Activated naive CD8-positive, alpha-beta T cell treated with anti-CD3 and anti-CD28 coated beads, Interleukin-2, amount 50 U/mL, for 16 hours (primary cell): ENCODE results near the gene KIF11.
"Not testable (repeated sequence)": the region's sequence is repeated elsewhere in the genome, so short reads cannot be mapped to it uniquely, and the experiment has no call there.

Experiments used
- DNase-seq: peaks from one replicate; pipeline ENCODE4 v3.0.0-alpha.2; 2020; ENCODE audit warnings: low read depth, low spot score

The KIF11 gene

DNA sequence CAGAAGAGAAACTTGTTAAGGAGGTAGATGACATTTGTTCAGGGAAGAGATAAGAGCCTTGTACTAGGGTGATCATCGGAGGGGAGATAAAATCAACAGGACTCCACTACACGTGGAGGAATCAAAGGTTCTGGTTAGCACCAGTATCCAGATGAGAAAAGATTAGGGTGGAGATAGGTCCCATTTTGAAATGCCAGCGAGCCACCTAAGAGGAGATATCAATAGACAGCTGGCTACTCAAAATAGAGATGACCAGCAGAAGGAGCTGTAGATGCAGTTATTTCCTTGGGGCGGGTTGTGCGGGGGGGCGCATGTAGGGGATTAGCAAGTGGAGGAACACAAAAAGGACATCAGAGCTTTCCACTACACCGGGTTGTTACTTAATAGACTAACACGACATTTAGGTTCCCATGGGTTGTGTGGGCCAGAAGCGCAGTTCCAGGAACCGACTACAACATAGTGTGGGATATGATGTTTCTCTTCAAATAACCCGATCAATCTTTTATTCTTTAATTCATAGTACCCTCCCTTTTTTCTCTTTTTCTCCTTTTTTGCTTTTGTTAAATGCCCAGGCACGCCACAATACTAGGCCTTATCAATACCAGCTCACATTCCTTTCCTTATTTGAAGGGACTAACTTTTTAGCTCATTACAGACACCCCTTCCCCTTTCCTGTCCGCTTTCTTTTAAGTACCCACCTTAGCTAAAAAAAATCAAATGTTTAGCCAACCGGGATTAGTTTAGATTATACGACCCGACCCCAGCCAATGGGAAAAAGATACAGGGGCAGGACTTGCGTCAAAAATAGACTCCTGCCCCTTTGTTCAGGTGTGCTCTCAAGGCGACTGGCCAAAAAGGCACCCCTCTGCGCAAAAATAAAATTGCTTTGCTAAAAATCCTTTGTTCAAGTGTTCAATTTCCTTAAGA lies 2.0 kb upstream of the KIF11 start:
- no peak for DNase-seq

DNA sequence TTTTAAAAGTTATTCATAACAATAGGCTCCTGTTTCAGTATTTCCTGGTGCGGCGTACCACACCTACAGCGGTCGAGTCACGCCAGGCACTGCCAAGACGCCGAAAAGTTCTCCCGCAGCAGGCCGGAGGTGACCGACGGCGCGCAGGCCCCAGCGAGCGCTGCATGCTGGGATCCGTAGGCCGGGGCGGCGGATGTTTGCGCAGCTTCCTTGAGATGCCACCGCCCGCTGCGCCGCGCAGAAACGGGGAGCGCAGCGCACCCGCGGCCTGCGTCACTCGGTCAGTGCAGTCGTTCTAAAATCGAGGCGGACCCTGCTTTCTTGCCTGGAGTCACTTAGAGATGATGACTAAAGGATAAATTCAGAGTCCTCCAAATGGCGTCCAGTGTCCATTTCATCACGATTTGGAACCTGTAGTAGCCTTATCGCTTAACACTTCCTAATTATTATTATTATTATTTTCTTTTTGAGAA lies 1.3 kb upstream of the KIF11 start:
- DNase-seq = peak; percentile 61

DNA sequence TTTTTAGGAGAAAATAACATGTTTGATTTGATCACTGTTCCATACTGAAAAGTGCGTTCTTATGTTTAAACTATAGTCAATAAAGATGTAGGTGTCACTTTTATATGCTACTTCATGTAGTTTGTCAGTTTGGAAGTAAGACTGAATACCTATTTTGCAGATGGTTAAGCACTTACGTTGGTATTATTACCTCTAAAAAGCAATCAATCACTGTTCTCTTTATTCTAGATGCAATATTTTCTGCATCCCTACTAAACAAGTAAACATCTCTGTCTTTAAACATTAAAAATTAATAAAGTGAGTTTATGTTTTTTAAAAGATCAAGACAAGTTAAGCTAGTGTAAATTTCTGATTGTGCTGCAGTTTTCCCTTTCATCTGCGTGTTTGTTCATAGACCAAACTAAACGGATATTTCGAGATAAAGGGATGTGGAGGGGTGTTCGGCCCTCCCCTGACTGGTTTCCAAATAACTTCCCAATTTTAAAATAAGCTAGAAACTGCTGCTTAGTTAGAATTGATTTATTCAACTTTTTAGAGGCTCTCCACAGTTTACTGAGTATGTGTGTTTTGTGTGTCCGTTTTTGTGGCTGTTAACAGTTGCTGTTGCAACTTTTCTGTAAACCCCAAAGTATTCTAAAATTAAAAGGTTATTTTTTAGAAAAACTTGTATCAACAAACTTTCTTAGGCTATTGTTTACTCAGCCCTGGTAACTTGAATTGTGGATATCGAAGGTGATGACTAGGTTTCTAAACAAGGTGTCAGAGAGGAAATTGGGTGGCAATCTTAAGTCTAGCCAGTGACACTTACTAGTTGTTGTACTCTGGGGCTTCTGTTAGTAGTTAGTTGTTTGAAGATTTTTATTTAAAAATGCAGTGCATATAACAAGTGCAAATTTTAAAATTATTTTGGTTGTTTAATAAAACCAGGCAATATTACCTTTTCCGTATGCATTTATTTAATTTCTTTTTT lies 974 bp downstream of the KIF11 start:
- DNase-seq = no peak

DNA sequence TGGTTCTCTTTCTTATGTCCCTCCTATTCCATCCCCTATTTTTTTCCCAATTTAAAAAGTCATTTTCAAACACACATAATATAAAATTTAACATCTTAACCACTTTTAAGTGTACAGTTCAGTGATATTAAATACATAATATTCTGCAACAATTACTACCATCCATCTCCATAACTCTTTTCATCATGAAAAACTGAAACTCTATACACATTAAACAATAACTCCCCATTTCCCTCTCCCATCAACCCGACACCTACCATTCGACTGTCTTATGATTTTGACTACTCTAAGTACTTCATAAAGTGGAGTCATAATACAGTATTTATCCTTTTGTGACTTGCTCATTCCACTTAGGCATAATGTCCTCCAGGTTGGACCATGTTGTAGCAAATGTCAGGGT lies 2.6 kb downstream of the KIF11 start:
- no peak for DNase-seq

DNA sequence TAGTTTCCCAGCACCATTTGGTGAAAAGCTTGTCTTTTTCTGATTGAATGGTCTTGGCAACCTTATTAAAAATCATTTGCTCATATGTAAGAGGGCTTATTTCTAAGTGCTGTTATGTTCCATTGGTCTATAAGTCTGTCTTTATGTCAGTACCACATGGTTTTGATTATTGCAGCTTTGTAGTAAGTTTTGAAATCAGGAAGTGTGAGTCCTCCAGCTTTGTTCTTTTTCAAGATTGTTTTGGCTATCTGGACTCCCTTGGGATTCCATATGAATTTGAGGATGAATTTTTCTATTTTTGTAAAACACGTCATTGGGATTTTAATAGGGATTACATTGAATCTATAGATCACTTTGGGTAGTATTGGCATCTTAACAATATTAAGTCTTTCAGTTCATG lies 5.4 kb downstream of the KIF11 start:
- DNase-seq = no peak

DNA sequence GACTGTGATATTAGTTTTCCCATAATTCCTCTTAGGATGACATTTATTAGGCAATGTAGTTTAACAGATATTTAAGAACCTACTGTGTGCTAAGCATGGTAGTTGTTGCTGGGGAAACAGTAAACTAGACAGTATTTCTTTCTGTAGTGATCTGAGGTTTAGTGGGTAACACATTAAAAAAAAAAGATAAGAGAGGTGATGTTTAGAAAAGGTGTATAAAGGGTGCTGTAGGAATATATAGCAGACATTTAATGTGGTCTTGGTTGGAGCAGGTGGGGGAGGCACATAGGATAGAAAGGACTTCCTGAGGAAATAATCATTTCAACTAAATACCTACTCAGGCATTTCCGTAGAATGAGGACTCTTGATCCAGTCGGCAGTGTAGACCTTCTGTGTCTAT lies 11.9 kb downstream of the KIF11 start:
- DNase-seq = no peak

DNA sequence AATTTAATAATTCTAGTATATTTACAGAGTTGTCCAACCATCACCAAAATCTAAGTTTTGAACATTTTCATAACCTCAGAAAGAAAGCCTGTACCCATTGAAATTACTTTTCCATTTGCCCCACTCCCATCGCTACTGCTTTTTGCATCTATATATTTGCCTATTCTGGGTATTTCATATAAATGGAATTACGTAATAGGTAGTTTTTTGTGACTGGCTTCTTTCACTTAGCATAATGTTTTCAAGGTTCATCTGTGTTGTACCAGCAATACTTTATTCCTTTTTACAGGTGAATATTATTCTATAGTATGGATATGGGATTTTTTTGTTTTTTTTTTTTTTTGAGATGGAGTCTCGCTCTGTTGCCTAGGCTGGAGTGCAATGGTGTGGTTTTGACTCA lies 22.6 kb downstream of the KIF11 start:
- DNase-seq = no peak

DNA sequence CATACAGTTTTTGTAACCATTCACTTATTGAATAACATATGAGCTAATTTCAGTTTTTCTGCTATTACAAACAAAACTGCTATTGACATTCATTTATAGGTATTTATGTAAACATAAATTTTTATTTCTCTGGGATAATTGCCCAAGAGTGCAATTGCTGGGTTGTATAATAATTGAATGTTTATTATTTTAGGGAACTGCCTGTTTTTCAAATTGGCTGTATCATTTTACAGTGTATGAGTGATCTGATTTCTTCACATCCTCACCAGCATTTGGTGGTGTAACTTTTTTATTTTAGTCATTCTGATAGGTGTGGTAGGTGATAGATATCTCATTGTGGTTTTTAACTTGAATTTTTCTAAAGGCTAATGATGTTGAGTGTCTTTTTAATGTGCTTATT lies 26.4 kb downstream of the KIF11 start:
- no peak for DNase-seq

DNA sequence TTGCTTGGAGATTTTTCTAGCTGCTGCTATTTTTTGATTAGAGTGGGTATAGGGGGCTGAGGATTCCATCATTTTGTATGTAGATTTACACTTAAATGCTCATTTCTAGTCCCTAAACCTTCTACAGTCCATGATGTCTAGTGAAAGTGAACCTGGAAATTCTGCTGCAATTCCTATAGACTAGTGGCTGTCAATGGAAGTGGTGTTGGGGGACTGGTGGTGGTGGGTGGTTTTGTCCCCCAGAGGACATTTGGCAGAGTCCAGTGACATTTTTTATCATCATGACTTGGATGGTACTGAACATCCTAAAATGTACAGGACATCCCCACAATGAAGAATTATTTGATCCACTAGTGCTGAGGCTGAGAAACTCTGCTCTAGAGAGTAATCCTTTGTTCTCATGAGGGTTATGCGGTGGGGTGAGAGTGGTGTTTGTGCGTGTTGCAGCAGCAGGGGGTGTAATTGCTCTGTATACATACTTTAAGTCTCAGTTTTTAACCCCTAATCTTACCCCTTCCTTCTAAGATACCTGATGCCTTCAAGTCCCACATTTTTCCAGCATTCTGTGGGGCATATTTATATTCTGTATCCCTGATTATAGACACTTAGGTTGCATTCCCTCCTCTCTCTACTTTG lies 35.0 kb downstream of the KIF11 start:
- no peak for DNase-seq

DNA sequence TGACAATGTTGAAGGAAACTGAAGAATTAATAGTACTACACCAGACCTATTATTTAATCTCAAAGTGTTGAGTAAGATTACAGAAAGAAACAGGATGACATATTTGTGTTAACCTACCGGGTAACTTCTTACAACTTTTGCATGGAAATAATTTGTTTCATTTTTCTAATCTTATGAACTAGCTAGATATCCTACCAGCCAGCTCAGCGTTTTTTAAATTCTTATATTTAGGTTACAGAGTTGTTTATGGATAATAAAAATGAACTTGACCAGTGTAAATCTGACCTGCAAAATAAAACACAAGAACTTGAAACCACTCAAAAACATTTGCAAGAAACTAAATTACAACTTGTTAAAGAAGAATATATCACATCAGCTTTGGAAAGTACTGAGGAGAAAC lies 37.0 kb downstream of the KIF11 start:
- DNase-seq = no peak

DNA sequence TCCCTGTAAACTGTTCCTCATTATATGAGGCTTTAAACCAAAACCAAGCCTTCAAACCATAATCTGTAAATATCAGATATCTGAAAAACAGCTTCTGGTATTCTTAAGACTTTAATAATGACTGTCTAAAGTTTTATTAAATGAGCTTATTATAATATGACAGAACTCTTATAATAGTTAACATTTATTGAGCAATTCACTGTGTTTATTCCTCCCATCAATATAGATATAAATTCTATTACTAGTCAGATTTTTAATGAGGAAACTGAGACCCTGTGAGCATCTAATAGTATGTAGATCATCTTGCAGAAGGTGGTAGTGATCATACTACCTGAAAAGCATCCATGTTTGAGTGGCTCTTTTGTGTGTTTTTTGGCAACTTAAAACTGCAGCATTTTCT lies 45.1 kb downstream of the KIF11 start:
- no peak for DNase-seq

DNA sequence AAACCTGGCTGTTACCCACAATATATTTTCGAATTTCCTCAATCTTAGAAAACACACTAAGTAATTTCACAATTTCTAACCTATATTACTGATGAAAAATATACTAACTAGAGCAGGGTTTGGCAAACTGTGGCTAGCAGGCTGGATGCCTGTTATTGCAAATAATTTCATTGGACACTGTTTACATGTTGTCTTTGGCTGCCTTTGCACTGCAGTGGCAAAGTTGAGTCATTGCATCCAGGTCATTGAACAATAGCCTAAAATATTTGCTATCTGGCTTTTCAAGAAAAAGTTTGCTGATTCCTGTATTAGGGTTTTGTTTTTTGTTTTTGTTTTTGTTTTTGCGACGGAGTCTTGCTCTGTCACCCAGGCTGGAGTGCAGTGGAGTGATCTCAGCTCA lies 47.2 kb downstream of the KIF11 start:
- no peak for DNase-seq

DNA sequence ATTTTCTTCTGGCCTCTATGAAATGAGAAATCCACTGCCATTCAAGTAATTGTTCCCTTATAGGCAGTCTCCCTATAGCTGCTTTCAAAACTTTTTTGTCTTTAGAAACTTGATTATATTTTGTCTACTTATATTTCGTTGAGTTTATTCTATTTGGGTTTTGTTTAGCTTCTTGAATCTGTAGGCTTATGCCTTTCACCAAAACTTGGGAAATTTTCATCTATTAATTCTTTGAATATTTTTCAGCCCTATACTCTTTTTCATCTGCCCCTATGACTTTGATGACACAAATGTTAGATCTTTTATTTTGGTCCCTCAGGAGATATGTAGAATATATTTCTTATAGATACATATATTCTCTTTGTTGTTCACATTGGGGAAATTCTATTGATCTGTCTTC lies 48.6 kb downstream of the KIF11 start:
- DNase-seq = no peak

DNA sequence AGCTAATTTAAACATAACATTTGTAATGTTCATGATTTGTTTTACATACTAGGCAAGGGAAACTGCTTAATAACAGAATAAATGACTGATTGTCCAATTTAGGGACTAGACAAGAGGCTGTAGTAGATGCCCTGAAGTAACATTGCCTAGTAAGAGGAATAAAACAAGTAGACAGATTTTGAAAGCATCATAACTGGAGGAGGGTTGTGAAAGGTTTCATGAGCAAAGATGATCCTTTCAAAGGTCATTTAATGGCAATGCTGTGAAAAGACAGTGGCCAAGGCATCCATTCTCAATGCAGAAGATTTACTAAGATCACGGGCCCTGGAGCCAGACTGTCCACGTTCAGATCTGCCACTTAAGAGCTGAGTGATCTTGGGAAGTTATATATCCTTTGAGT lies 52.0 kb downstream of the KIF11 start:
- DNase-seq = no peak

DNA sequence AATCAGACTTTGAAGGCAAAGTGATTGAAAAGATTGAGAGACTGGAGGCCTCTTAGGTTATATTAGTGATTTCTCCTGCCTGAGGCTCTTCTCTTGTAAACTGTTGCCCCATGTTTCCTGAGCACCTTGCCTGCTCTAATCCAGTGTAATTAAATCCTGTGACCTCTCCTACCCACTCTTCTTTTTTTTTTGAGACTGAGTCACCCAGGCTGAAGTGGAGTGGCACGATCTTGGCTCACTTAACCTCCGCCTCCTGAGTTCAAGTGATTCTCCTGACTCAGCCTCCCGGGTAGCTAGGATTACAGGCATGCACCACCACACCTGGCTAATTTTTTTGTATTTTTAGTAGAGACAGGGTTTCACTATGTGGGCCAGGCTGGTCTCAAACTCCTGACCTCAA lies 57.9 kb downstream of the KIF11 start:
- not testable (repeated sequence) for DNase-seq

DNA sequence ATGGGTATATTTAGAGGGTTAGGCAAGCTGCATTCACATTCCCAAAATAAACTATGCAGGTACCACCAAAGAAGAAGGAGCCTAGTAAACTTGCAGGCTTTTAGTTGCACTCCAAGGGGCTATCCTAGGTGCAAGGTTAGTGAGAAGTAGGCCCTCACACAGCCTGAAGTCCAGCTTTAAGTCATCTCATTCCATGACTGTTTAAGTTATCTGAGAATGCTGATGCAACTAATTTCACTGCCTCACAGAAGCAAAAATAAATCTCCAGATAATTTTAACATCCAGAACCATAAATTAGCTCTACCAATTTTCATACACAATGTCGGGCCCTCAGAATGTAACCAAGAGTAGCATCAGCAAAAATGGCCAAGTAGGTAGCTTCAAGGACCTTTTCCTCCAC lies 62.5 kb downstream of the KIF11 start:
- no peak for DNase-seq

DNA sequence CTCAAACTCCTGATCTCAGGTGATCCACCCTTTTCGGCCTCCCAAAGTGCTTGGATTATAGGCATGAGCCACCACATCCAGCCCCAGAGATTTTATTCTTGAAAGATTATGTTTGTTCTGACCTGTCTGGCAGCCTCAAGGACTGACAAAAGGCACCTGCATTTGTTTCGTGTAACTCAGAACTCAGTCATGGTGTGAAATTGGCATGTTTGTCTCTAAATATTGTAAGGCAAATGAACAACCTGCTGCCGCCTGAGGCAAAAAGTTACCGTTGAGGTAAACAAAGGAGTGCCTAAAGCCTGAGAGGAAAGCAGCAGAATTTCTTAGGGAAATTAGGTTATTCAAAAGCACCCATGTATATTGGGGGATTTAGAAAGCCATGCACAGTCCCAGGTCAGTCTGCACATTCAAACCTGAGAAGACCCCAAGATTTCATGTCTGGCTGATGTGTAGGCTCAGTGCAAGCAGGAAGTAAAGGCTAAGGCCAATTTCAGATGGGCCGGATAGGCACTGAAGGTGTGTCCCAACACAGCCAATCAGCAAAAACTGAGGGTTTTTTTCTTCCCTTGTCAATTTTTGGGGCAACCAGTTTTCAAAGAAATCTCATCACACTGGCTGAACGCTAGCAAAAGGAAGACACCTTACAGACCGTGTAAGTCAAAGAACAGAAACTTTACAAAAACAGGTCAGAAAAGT lies 63.5 kb downstream of the KIF11 start:
- no peak for DNase-seq

DNA sequence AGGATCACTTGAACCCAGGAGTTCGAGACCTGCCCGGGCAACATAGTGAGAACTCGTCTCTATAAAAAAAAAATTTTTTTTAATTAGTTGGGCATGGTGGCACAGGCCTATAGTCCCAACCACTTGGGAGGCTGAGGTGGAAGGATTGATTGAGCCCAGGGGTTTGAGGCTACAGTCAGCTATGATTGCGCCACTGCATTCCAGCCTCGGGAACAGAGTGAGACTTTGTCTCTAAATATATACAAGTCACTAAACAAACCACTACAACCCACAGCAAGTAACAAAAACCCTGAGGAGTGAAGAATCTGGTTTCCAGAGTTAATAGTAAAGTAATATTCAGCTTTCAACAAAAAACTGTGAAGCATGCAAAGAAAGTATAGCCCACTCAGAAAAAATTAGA lies 64.1 kb downstream of the KIF11 start:
- DNase-seq = no peak

DNA sequence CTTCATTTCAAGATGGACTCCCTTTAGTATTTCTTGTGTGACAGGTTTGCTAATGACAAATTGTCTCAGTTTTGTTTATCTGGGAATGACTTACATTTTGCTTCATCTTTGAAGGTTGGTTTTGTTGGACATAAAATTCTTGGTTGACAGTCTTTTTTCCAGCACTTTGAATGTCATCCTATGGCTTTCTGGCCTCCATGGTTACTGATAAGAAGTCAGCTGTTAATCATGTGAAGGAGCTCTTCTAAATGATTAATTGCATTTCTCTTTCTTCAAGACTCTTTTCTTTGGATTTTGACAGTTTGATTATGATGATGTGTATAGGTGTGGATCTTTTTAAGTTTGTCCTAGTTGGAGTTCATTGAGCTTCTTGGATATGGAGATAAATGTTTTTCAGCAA lies 69.9 kb downstream of the KIF11 start:
- DNase-seq = no peak

DNA sequence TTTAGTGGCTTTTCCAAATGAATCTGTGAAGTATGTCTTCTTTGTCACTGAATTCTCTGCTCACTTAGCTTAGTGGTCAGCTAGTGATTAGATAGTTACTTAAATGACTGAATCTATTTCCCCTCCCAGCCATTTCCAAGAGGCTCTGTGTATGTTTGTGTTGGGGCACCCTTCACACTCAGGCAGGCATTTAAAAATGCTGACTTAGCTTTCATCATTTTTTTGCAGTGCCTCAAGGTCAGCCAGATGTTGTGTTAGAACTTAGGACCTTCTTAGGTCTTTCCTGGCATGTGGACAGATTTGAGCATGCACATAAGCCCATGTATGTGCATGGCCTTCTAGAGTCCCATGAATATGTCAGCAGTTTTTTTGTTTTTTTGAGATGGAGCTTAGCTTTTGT lies 71.4 kb downstream of the KIF11 start:
- no peak for DNase-seq

DNA sequence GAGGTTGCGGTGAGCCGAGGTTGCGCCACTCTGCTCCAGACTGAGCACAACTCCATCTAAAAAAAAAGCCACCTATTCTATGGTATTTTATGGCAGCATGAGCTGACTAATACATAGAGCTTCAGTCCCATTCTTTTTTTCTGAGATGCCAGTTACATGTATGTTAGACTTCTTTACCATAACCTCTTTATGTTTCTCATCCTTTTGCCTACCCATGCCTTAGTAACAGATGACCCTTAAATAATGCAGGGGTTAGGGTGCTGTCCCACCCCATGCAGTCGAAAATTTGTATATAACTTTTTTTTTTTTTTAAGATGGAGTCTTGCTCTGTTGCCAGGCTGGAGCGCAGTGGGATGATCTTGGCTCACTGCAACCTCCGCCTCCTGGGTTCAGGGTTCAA lies 74.1 kb downstream of the KIF11 start:
- DNase-seq = no peak
